HepG2 (cell line): ENCODE data around the gene USF1. TPM values are rescaled to one million over a fixed set of nuclear protein-coding genes. Genes with fewer than 3 reads are reported as not detected.

Experiments used
- BORCS8-MEF2B ChIP-seq: sonication (generic); formaldehyde crosslinking; IDR thresholded peaks from 2 replicates; pipeline ENCODE4 v1.8.0; 2022; ENCODE audit warnings: mild to moderate bottlenecking, missing genetic modification reagents
- CCAR2 ChIP-seq: fragments of 200-400 bp; formaldehyde crosslinking; optimal IDR thresholded peaks from 2 replicates; pipeline ENCODE3; 2018; ENCODE audit warnings: low read depth, mild to moderate bottlenecking, low read length, moderate library complexity
- DNMT1 ChIP-seq: sonication (generic); formaldehyde crosslinking; IDR thresholded peaks from 2 replicates; pipeline ENCODE4 v1.5.1; 2020; ENCODE audit warnings: mild to moderate bottlenecking, missing genetic modification reagents
- GZF1 ChIP-seq: sonication (generic); formaldehyde crosslinking; IDR thresholded peaks from 2 replicates; pipeline ENCODE4 v1.5.1; 2020; ENCODE audit warnings: mild to moderate bottlenecking, missing genetic modification reagents
- HDAC1 ChIP-seq: sonication (generic); formaldehyde crosslinking; IDR thresholded peaks from 2 replicates; pipeline ENCODE4 v1.5.1; 2020; ENCODE audit warnings: mild to moderate bottlenecking, missing genetic modification reagents
- MLXIP ChIP-seq: sonication (generic); formaldehyde crosslinking; IDR thresholded peaks from 2 replicates; pipeline ENCODE4 v1.9.0; 2021; ENCODE audit warnings: missing genetic modification reagents, borderline replicate concordance
- NCOR1 ChIP-seq: fragments of 200-600 bp; sonication (generic); IDR thresholded peaks from 2 replicates; pipeline ENCODE4 v1.7.0; 2017; ENCODE audit warnings: antibody characterized with exemption, low read length, borderline replicate concordance
- SATB2 ChIP-seq: sonication (generic); formaldehyde crosslinking; IDR thresholded peaks from 2 replicates; pipeline ENCODE4 v1.5.0; 2020; ENCODE audit warnings: missing genetic modification reagents
- SIN3B ChIP-seq: fragments of 150-350 bp; IDR thresholded peaks from 2 replicates; pipeline ENCODE4 v1.6.1; 2014; ENCODE audit warnings: low read length
- SMARCC2 ChIP-seq: fragments of 450-650 bp; IDR thresholded peaks from 2 replicates; pipeline ENCODE4 v1.6.1; 2017; ENCODE audit warnings: antibody characterized with exemption, mild to moderate bottlenecking
- TARDBP ChIP-seq: sonication (generic); formaldehyde crosslinking; IDR thresholded peaks from 2 replicates; pipeline ENCODE4 v1.8.0; 2022; ENCODE audit warnings: mild to moderate bottlenecking, missing genetic modification reagents
- TBL1XR1 ChIP-seq: fragments of 150-350 bp; IDR thresholded peaks from 2 replicates; pipeline ENCODE4 v1.6.1; 2014; ENCODE audit warnings: borderline replicate concordance, low read length; ENCODE audit not compliant: partially characterized antibody
- U2AF1 ChIP-seq: fragments of 200-400 bp; formaldehyde crosslinking; optimal IDR thresholded peaks from 2 replicates; pipeline ENCODE3; 2017; ENCODE audit warnings: mild to moderate bottlenecking, low read depth, low read length
- XBP1 ChIP-seq: sonication (generic); formaldehyde crosslinking; IDR thresholded peaks from 2 replicates; pipeline ENCODE4 v1.5.0; 2020; ENCODE audit warnings: missing genetic modification reagents
- ZC3H4 ChIP-seq: sonication (generic); formaldehyde crosslinking; IDR thresholded peaks from 2 replicates; pipeline ENCODE4 v1.4.0; 2020; ENCODE audit warnings: missing genetic modification reagents, borderline replicate concordance
- ZNF124 ChIP-seq: sonication (generic); formaldehyde crosslinking; IDR thresholded peaks from 2 replicates; pipeline ENCODE4 v1.4.0; 2020; ENCODE audit warnings: missing genetic modification reagents
- ZNF20 ChIP-seq: sonication (generic); formaldehyde crosslinking; IDR thresholded peaks from 2 replicates; pipeline ENCODE4 v1.4.0; 2020; ENCODE audit warnings: mild to moderate bottlenecking, moderate library complexity, missing genetic modification reagents
- ZNF460 ChIP-seq: sonication (generic); formaldehyde crosslinking; IDR thresholded peaks from 2 replicates; pipeline ENCODE4 v1.5.1; 2020; ENCODE audit warnings: missing genetic modification reagents, mild to moderate bottlenecking, borderline replicate concordance
- polyA plus RNA-seq, 8 experiments: library from polyadenylated mRNA; depleted of rRNA in 3 of 8; stranded (reverse) in 7 of 8; unstranded in 1 of 8; fragments of >200 nt; fragmentation: Illumina TruSeq in 4 of 8; extraction: Trizol in 4 of 8; gene quantifications; 2 replicates each; pipeline versions ENCODE4 v1.2.1 to v1.2.3, GENCODE V29; 2011 to 2016; ENCODE audit warnings: low read depth in 4 of 8, missing spikeins in 1 of 8, mixed read lengths in 1 of 8; ENCODE audit not compliant: insufficient read depth in 1 of 8
- total RNA-seq, 5 experiments: library from RNA; depleted of rRNA; stranded (reverse); fragments of >200 nt; fragmentation: Illumina TruSeq; extraction: Trizol; gene quantifications; 2 replicates each; pipeline ENCODE4 v1.2.3, GENCODE V29; 2016; ENCODE audit warnings: low read depth in 1 of 5
- TF ChIP-seq, protein P1 (sequence below): sonication (generic); formaldehyde crosslinking; IDR thresholded peaks from 2 replicates; pipeline ENCODE4 v1.5.1; 2020; ENCODE audit warnings: mild to moderate bottlenecking, missing genetic modification reagents, moderate library complexity
- TF ChIP-seq, protein P2 (sequence below): sonication (generic); formaldehyde crosslinking; IDR thresholded peaks from 2 replicates; pipeline ENCODE4 v1.5.0; 2020; ENCODE audit warnings: mild to moderate bottlenecking, missing genetic modification reagents, borderline replicate concordance

USF1 gene
- total and polyA plus RNA-seq, 2 of the 13 experiments (the other 11 are each of a cell fraction or from before 2014, with no cell fraction given): 26.9 to 39.4 TPM

- TF ChIP-seq CCAR2 (no peak), U2AF1 (no peak), TARDBP (CRISPR knock-in tag) (no peak), GZF1 (CRISPR knock-in tag) (no peak), XBP1 (CRISPR knock-in tag) (no peak), BORCS8-MEF2B (CRISPR knock-in tag) (no peak), ZNF20 (0 out of 2 replicates have a peak, but pooled peaks have one; percentile 83), DNMT1 (0 out of 2 replicates have a peak, but pooled peaks have one; percentile 43), TBL1XR1 (peak; percentile 5), MLXIP (CRISPR knock-in tag) (no peak), NCOR1 (no peak), ZNF124 (CRISPR knock-in tag) (no peak), ZC3H4 (no peak), SMARCC2 (no peak), ZNF460 (CRISPR knock-in tag) (no peak), SATB2 (CRISPR knock-in tag) (no peak), SIN3B (no peak), HDAC1 (CRISPR knock-in tag) (no peak)
- TF ChIP-seq, protein P1, sequence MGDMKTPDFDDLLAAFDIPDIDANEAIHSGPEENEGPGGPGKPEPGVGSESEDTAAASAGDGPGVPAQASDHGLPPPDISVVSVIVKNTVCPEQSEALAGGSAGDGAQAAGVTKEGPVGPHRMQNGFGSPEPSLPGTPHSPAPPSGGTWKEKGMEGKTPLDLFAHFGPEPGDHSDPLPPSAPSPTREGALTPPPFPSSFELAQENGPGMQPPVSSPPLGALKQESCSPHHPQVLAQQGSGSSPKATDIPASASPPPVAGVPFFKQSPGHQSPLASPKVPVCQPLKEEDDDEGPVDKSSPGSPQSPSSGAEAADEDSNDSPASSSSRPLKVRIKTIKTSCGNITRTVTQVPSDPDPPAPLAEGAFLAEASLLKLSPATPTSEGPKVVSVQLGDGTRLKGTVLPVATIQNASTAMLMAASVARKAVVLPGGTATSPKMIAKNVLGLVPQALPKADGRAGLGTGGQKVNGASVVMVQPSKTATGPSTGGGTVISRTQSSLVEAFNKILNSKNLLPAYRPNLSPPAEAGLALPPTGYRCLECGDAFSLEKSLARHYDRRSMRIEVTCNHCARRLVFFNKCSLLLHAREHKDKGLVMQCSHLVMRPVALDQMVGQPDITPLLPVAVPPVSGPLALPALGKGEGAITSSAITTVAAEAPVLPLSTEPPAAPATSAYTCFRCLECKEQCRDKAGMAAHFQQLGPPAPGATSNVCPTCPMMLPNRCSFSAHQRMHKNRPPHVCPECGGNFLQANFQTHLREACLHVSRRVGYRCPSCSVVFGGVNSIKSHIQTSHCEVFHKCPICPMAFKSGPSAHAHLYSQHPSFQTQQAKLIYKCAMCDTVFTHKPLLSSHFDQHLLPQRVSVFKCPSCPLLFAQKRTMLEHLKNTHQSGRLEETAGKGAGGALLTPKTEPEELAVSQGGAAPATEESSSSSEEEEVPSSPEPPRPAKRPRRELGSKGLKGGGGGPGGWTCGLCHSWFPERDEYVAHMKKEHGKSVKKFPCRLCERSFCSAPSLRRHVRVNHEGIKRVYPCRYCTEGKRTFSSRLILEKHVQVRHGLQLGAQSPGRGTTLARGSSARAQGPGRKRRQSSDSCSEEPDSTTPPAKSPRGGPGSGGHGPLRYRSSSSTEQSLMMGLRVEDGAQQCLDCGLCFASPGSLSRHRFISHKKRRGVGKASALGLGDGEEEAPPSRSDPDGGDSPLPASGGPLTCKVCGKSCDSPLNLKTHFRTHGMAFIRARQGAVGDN (CRISPR knock-in tag): no peak; the same call in 1 of the 2 replicates
- TF ChIP-seq, protein P2, sequence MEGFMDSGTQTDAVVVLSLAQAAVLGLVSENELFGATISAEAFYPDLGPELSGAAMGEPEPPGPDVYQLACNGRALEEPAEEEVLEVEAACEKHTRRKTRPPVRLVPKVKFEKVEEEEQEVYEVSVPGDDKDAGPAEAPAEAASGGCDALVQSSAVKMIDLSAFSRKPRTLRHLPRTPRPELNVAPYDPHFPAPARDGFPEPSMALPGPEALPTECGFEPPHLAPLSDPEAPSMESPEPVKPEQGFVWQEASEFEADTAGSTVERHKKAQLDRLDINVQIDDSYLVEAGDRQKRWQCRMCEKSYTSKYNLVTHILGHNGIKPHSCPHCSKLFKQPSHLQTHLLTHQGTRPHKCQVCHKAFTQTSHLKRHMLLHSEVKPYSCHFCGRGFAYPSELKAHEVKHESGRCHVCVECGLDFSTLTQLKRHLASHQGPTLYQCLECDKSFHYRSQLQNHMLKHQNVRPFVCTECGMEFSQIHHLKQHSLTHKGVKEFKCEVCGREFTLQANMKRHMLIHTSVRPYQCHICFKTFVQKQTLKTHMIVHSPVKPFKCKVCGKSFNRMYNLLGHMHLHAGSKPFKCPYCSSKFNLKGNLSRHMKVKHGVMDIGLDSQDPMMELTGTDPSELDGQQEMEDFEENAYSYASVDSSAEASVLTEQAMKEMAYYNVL (CRISPR knock-in tag): no peak
These were observed 25.1 kb downstream of the USF1 start, which contains the start of gene F11R (continued) for GRCh38 chr1:161020509-161021164.
